Endothelial cell of umbilical vein (primary cell): ENCODE results near the gene MCCC1. TPM values are rescaled to one million over a fixed set of nuclear protein-coding genes. Genes with fewer than 3 reads are reported as not detected.

Experiments used
- BruUV-seq: library from RNA; stranded (reverse); fragments of 400-500 nt; replicated peaks from 2 replicates; lab custom pipeline; 2021; lab: Mats Ljungman, UMichigan
- CTCF ChIA-PET: fragments of 300-600, 350-600 bp; sonication (Branson Sonifier 250); formaldehyde crosslinking; loops from one replicate; lab custom pipeline; 2021; ENCODE audit warnings: antibody characterized with exemption, inconsistent platforms; lab: Charles Lee
- POLR2A ChIA-PET: fragments of 300-600, 350-600 bp; sonication (Branson Sonifier 250); formaldehyde crosslinking; loops from one replicate; lab custom pipeline; 2021; ENCODE audit warnings: antibody characterized with exemption, inconsistent platforms; lab: Charles Lee
- DNase-seq: peaks from one replicate; pipeline ENCODE4 v3.0.0-alpha.2; 2011; ENCODE audit warnings: low read depth, low spot score
- FAIRE-seq: peaks from 2 replicates; lab custom pipeline; 2011; peaks lifted over from hg19 to GRCh38; lab: Jason Lieb, UNC
- H2AFZ ChIP-seq: 2 replicates; pipeline ENCODE4 v1.6.0; 2012; ENCODE audit warnings: low read depth, low read length, control low read depth, inconsistent platforms
- H3K27ac ChIP-seq: 2 replicates; pipeline ENCODE4 v1.5.1; 2011; ENCODE audit warnings: low read depth, mild to moderate bottlenecking, control low read depth, low read length, moderate library complexity; ENCODE audit not compliant: insufficient read depth
- H3K27me3 ChIP-seq, 2 experiments: 2 replicates each; pipeline versions ENCODE4 v1.6.0 to v1.6.1; 2011; ENCODE audit warnings: low read length in 2 of 2, mixed read lengths in 1 of 2; ENCODE audit not compliant: control insufficient read depth in 2 of 2, insufficient read depth in 2 of 2
- H3K36me3 ChIP-seq, 2 experiments: 2 replicates in 1 of 2; 3 replicates in 1 of 2; pipeline ENCODE4 v1.5.1; 2011; ENCODE audit warnings: low read length in 2 of 2, mild to moderate bottlenecking in 1 of 2, moderate library complexity in 1 of 2; ENCODE audit not compliant: control insufficient read depth in 2 of 2, insufficient read depth in 2 of 2; ENCODE audit errors: extremely low read depth in 1 of 2
- H3K4me1 ChIP-seq: 3 replicates; pipeline ENCODE4 v1.5.1; 2011; ENCODE audit warnings: mild to moderate bottlenecking, low read length; ENCODE audit not compliant: control insufficient read depth, insufficient read depth; ENCODE audit errors: extremely low read depth
- H3K4me2 ChIP-seq: 2 replicates; pipeline ENCODE4 v1.6.1; 2011; ENCODE audit warnings: low read length, control low read depth, mixed read lengths; ENCODE audit not compliant: insufficient read depth
- H3K4me3 ChIP-seq, 3 experiments: fragments of 200-600 bp in 1 of 3; sonication (generic), shearing (Covaris generic) in 1 of 3; replicated peaks in 1 of 3; 2 replicates each; pipeline ENCODE4 v1.5.1; 2011 to 2016; ENCODE audit warnings: control low read depth in 3 of 3, low read length in 3 of 3, mild to moderate bottlenecking in 2 of 3, inconsistent platforms in 1 of 3, low read depth in 1 of 3, moderate library complexity in 1 of 3; ENCODE audit not compliant: insufficient read depth in 1 of 3
- H3K79me2 ChIP-seq: 2 replicates; pipeline ENCODE4 v1.6.0; 2012; ENCODE audit warnings: low read length, inconsistent platforms; ENCODE audit not compliant: control insufficient read depth, insufficient read depth
- H3K9ac ChIP-seq: replicated peaks from 2 replicates; pipeline ENCODE3; 2011; ENCODE audit warnings: low read length, control low read depth; ENCODE audit not compliant: insufficient read depth; ENCODE audit errors: extremely low read depth
- H3K9me1 ChIP-seq: replicated peaks from 3 replicates; pipeline ENCODE4 v1.6.0; 2011; ENCODE audit warnings: mild to moderate bottlenecking, low read length; ENCODE audit not compliant: control insufficient read depth, insufficient read depth; ENCODE audit errors: extremely low read depth
- H3K9me3 ChIP-seq: replicated peaks from 2 replicates; pipeline ENCODE4 v1.5.1; 2012; ENCODE audit warnings: low read length, inconsistent platforms; ENCODE audit not compliant: control insufficient read depth, insufficient read depth
- H4K20me1 ChIP-seq: replicated peaks from 2 replicates; pipeline ENCODE3; 2011; ENCODE audit warnings: mild to moderate bottlenecking, low read length; ENCODE audit not compliant: control insufficient read depth, insufficient read depth; ENCODE audit errors: extremely low read depth
- CTCF ChIP-seq, 2 donors: IDR thresholded peaks; 1 replicate in 1 of 2; 2 replicates in 1 of 2; pipeline ENCODE4 v1.5.1; 2011; ENCODE audit warnings: low read length in 2 of 2, mild to moderate bottlenecking in 2 of 2, moderate library complexity in 2 of 2, control low read depth in 1 of 2, inconsistent platforms in 1 of 2, low read depth in 1 of 2; ENCODE audit not compliant: insufficient read depth in 1 of 2; ENCODE audit errors: extremely low read depth in 1 of 2
- EZH2 ChIP-seq: IDR thresholded peaks from 2 replicates; pipeline ENCODE4 v1.6.1; 2012; ENCODE audit warnings: borderline replicate concordance, low read depth, mild to moderate bottlenecking, moderate library complexity, low read length, inconsistent platforms; ENCODE audit not compliant: severe bottlenecking
- FOS ChIP-seq: IDR thresholded peaks from 2 replicates; pipeline ENCODE4 v1.6.1; 2011; ENCODE audit warnings: mild to moderate bottlenecking, low read length, moderate library complexity, borderline replicate concordance; ENCODE audit not compliant: insufficient read depth
- GATA2 ChIP-seq: IDR thresholded peaks from 2 replicates; pipeline ENCODE4 v1.7.0; 2011; ENCODE audit warnings: low read depth, mild to moderate bottlenecking, moderate library complexity, mixed read lengths, low read length; ENCODE audit not compliant: insufficient read length, insufficient read depth
- JUN ChIP-seq: IDR thresholded peaks from 2 replicates; pipeline ENCODE4 v1.6.1; 2011; ENCODE audit warnings: borderline replicate concordance, low read depth; ENCODE audit not compliant: insufficient read length, insufficient read depth
- MAX ChIP-seq: IDR thresholded peaks from 2 replicates; pipeline ENCODE4 v1.6.1; 2011; ENCODE audit not compliant: insufficient read depth, insufficient read length
- MYC ChIP-seq: IDR thresholded peaks from one replicate; pipeline ENCODE4 v1.6.1; 2011; ENCODE audit warnings: mild to moderate bottlenecking, low read depth, low read length
- POLR2A ChIP-seq: IDR thresholded peaks from 2 replicates; pipeline ENCODE4 v1.6.1; 2012; ENCODE audit warnings: low read depth, mild to moderate bottlenecking, control low read depth, low read length
- POLR2AphosphoS5 ChIP-seq: IDR thresholded peaks from 2 replicates; pipeline ENCODE4 v1.6.1; 2012; ENCODE audit warnings: low read depth, mild to moderate bottlenecking, control low read depth, low read length, moderate library complexity; ENCODE audit not compliant: insufficient read depth
- dilution Hi-C: fragments of 300-500 bp; cut with MboI; formaldehyde crosslinking; loops from one replicate; pipeline ENCODE4 v1.15.0; 2019; ENCODE audit warnings: low sequenced_read_pairs; ENCODE audit not compliant: extremely low pct_ligation_motif_present
- intact Hi-C: fragments of 100-400 bp; cut with micrococcal nuclease; formaldehyde crosslinking; loops from one replicate; pipeline ENCODE4 v1.10.0; 2022
- polyA plus RNA-seq, 4 experiments: library from polyadenylated mRNA; depleted of rRNA in 3 of 4; stranded (reverse) in 3 of 4; unstranded in 1 of 4; fragments of >200 nt; gene quantifications; 2 replicates each; pipeline versions ENCODE4 v1.2.1 to v1.2.3, GENCODE V29; 2011 to 2012; ENCODE audit warnings: missing spikeins in 1 of 4
- total RNA-seq: library from RNA; stranded (reverse); gene quantifications from 2 replicates; pipeline ENCODE4 v1.2.3, GENCODE V29; 2021

MCCC1 gene
- total and polyA plus RNA-seq, 2 donors (not counting 3 experiments of a cell fraction or from before 2014, with no cell fraction given): 9.2 to 19.7 TPM

- dilution Hi-C loops: no loop called here
- H3K9me1 ChIP-seq: no peaks in the 10 kb centered on the region
- H3K79me2 ChIP-seq: no peaks in the 10 kb centered on the region
- no peak overlapping the region for H2AFZ ChIP-seq
- no peak overlapping the region for H3K27ac ChIP-seq
- no peak for TF ChIP-seq EZH2
- no peak for TF ChIP-seq MYC
- no peak for TF ChIP-seq POLR2A
- no peak for TF ChIP-seq CTCF (IDR thresholded peaks at IDR 0.05; ENCODE audit: extremely low read depth in 1 of 2, insufficient read depth in 1 of 2, low read depth in 1 of 2, low read length in 2 of 2)
- TF ChIP-seq JUN: no peak
- TF ChIP-seq MAX: no peak
- TF ChIP-seq FOS: no peak
- TF ChIP-seq POLR2AphosphoS5: no peak
- no peak for TF ChIP-seq GATA2
- CTCF ChIA-PET: interaction anchor here (1.1 kb wide), 1 partner anchor 11 kb away, joined by 3 read pairs; no protein-coding TSS in a partner anchor
- H3K4me1 ChIP-seq: no peaks in the 10 kb centered on the region
- no peaks in the 10 kb centered on the region for H4K20me1 ChIP-seq
- no peaks in the 10 kb centered on the region for H3K27me3 ChIP-seq
- intact Hi-C loops: no loop called here
- POLR2A ChIA-PET: no interaction called here
- no peaks in the 10 kb centered on the region for H3K36me3 ChIP-seq
- no peak overlapping the region for H3K4me2 ChIP-seq
- no peaks in the 10 kb centered on the region for H3K9me3 ChIP-seq
- DNase-seq (no peak), FAIRE-seq (no peak)
- no TSS peak for BruUV-seq
- no peak overlapping the region for H3K9ac ChIP-seq
- no peak overlapping the region for H3K4me3 ChIP-seq
Measured at GRCh38 chr3:183058351-183058750, 40.9 kb downstream of the MCCC1 start.
